Right lobe of liver (tissue), 4 donors: ENCODE data around the gene CORO1A.
"Not testable (repeated sequence)": the region's sequence is repeated elsewhere in the genome, so short reads cannot be mapped to it uniquely, and the experiment has no call there.

Experiments used
- POLR2A ChIP-seq: fragments of 450-650 bp; IDR thresholded peaks from one replicate; pipeline ENCODE4 v1.6.1; 2017; ENCODE audit warnings: antibody characterized with exemption, mild to moderate bottlenecking
- TF ChIP-seq, protein P1 (sequence below), 4 donors: fragments of 200-600 bp in 3 of 4; fragments of 450-650 bp in 1 of 4; IDR thresholded peaks; one replicate each; pipeline versions ENCODE4 v1.5.1 to v1.8.0; 2016 to 2022; ENCODE audit warnings: antibody characterized with exemption in 4 of 4, mild to moderate bottlenecking in 2 of 4
- donor health status: DM: no; HTN: no; CAD: no.
- donor health status: DM: no; HTN: no; CAD: no.
- donor health status: DM: no; HTN: yes; CAD: no.

- not testable (repeated sequence) for TF ChIP-seq POLR2A
- TF ChIP-seq, protein P1, sequence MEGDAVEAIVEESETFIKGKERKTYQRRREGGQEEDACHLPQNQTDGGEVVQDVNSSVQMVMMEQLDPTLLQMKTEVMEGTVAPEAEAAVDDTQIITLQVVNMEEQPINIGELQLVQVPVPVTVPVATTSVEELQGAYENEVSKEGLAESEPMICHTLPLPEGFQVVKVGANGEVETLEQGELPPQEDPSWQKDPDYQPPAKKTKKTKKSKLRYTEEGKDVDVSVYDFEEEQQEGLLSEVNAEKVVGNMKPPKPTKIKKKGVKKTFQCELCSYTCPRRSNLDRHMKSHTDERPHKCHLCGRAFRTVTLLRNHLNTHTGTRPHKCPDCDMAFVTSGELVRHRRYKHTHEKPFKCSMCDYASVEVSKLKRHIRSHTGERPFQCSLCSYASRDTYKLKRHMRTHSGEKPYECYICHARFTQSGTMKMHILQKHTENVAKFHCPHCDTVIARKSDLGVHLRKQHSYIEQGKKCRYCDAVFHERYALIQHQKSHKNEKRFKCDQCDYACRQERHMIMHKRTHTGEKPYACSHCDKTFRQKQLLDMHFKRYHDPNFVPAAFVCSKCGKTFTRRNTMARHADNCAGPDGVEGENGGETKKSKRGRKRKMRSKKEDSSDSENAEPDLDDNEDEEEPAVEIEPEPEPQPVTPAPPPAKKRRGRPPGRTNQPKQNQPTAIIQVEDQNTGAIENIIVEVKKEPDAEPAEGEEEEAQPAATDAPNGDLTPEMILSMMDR (IDR thresholded peaks at IDR 0.05): not testable (repeated sequence)
Measured at GRCh38 chr16:30176876-30177275, 6.5 kb upstream of the CORO1A start.
